Stimulated activated CD4-positive, alpha-beta T cell treated with anti-CD3 and anti-CD28 coated beads, Interleukin-4, amount 100 ng/mL, for 24 hours (primary cell): ENCODE results near the gene PFKFB4.
"Not testable (repeated sequence)": the region's sequence is repeated elsewhere in the genome, so short reads cannot be mapped to it uniquely, and the experiment has no call there.

Experiments
- DNase-seq: peaks from one replicate; pipeline ENCODE4 v3.0.0-alpha.2; 2020

Gene PFKFB4

DNA sequence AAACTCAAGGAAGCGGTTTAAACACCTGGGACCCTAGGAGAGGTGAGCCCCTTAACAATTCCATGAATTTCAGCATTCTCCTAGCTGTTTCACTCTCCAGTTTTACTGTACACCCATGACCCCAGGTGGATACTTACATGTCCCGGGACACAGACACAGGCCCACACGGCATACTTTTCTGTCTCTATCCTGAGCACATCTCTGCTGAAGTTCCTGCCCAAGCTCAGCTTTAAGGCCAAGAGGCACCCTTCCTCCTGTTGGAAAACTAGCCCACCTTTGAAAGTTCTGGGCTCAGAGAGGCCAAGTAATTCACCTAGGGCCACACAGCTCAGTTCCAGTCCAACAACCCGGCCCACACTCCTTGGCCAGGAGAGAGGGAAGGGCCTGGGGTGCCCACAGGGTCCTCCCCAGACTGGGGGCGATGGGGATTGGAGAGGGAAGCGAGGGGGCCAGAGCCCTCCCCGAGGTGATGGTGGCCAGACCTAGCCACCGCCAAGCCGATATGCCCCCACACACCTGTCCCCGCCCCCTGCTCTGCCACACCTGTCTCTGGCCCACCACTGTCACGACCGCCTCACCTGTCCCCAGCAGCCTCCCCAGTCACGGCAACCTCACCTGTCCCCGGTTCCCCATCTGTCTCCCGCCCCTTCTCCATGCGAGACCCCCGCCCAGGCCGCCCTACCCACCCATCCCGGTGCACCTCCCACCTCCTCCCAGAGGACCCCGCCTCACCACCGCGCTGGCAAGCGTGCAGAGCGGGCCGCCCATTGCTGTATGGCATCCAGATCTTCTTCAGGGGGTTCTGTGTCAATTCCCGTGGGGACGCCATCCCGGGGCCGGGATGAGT, 431 bp downstream of the PFKFB4 start:
- no peak for DNase-seq

DNA sequence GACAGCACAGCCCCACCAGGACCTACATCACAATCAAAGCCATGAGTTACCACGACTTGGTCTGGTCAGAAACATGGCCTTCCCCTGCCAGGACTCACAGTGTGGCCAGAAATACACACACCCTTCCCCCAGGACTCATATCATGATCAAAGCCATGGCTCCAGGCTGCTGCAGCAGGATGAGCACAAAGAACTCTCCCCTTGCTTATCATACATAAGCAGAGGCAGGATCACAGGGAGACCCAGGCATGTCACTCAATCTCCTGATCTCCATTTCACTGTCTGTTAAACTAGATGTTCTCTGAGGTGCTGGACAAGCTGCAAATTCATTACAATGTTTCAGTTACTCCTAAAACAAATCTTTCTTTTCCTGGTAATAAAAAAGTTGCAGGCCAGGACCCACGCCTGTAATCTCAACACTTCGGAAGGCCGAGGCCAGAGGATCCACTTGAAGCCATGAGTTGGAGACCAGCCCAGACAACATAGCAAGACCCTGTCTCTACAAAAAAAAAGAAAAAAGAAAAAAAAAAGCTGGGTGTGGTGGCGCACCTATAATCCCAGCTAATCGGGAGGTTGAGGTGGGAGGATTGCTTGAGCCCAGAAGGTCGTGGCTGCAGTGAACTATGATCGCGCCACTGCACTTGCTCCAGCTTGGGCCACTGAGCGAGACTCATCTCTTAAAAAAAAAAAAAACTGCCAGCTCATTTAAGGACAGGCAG, 1.2 kb downstream of the PFKFB4 start:
- no peak for DNase-seq

GRCh38 chr3:48553886-48554845, 2.4 kb downstream of the PFKFB4 start:
- DNase-seq, result no peak

DNA sequence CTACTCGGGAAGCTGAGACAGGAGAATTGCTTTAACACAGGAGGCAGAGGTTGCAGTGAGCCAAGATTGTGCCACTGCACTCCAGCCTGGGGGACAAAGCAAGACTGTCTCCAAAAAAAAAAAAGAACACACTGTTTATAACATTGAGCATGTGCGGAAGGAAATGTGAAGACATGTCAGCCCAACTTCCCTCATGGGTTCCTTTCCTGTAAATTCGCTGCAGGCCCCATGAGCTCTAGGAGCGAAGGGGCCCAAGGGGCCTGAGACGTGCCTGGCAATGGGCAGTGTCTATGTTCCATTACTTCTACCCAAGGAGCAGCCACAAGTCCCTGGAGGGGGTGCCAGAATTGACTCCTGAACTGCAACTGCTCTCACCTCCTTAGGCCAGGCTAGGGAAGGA, 3.2 kb downstream of the PFKFB4 start:
- DNase-seq, result no peak

- DNase-seq, result no peak
Measured at GRCh38 chr3:48552111-48552951, 4.3 kb downstream of the PFKFB4 start.

DNA sequence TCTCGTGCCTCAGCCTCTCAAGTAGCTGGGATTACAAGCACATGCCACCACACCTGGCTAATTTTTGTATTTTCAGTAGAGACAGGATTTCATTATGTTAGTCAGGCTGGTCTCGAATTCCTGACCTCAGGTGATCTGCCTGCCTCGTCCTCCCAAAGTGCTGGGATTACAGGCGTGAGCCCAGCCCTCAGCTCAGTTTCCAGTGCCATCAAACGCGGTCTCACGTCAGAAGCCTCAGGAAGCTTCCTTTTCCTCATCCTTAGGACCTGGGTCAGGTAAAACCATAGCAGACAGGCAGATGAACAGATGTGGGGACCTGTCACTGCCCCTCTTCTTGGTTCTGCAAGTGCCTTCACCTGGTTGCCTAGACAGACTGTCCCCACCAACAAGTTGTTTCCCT, 5.0 kb downstream of the PFKFB4 start:
- not testable (repeated sequence) for DNase-seq

- peak; percentile 91 for DNase-seq
Measured at GRCh38 chr3:48548729-48549705, 7.6 kb downstream of the PFKFB4 start.

- DNase-seq, result no peak
Measured at GRCh38 chr3:48548126-48548525, 8.5 kb downstream of the PFKFB4 start.

GRCh38 chr3:48546203-48546829, 10.3 kb downstream of the PFKFB4 start:
- no peak for DNase-seq

DNA sequence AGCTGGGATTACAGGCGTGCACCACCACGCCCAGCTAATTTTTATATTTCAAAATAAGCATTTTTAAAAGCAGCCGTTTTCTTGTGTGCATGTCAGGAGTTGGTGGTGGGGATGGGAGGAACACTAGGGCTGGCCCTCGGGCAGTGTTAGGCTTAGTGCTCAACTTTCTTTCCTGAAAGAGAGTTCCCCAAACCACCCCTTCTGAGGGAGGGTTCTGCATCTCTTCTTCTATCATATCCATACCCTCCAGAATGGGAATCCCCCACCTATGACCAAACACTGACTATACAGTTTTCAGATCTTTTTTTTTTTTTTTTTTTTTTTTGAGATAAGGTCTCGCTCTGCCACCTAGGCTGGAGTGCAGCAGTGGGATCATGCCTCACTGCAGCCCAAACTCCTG, 12.5 kb downstream of the PFKFB4 start:
- DNase-seq, result no peak

- DNase-seq, result no peak
Measured at GRCh38 chr3:48543271-48543866, 13.2 kb downstream of the PFKFB4 start.

- DNase-seq, result no peak
Measured at GRCh38 chr3:48538451-48538850, 18.2 kb downstream of the PFKFB4 start.

DNA sequence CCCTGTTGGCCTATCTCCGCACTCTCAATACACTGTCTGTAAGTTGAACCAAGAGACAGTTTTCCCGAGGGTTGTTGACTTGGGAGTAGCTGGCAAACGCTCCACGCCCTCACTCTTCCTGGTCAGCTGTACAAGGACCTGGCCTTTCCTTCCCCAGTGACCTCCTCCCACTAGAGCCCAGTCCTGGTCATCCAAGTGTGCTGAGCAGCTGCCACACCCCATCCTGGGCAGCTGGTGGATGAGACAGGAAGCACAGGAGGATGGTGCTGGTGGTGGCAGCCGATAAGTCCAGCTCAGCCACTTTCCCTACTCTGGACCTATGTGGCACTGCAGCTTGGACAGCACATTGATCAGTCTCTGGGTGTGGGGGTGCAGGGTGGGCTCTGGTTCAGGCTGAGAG, 19.8 kb downstream of the PFKFB4 start:
- DNase-seq, result no peak

DNA sequence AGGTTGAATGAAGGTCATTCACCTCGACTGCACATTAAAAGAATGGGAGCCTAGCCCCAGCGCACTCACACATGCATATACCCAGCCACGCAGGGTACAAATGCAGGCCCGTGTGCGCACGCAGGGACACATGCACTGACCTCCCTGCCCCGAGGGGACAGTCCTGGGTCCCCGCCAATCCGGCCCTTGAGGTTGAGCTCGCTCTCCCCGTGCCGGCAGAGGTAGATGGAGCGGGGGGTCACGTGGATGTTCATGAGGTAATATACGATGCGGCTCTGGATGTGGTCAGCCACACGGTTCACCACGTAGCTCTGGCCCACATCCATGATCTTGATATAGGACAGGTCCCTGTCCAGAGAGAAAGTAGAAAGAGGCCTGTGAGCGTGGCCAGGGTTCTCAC, 20.5 kb downstream of the PFKFB4 start:
- DNase-seq, result no peak

DNA sequence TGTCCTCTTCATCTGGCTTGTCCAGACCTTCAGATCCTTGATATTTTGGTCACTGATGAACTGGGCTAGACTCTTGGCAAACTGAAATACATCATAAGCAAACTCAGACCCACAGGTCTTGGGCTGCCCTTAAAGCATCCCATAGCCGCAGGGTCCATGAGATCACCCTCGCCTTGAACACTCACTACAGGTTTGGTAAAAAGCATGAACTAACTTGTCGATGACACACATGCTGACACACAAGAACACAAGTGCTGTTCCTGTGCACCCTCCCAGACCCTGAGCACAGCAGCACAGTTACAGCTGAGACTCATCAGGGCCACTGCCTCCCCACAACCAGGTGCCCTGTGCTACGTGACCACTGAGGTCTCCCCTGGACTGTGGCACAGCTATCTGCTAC, 21.0 kb downstream of the PFKFB4 start:
- DNase-seq, result no peak

GRCh38 chr3:48532977-48533337, 23.6 kb downstream of the PFKFB4 start:
- DNase-seq, result no peak

- DNase-seq, result no peak
Measured at GRCh38 chr3:48532271-48532976, 24.2 kb downstream of the PFKFB4 start.

DNA sequence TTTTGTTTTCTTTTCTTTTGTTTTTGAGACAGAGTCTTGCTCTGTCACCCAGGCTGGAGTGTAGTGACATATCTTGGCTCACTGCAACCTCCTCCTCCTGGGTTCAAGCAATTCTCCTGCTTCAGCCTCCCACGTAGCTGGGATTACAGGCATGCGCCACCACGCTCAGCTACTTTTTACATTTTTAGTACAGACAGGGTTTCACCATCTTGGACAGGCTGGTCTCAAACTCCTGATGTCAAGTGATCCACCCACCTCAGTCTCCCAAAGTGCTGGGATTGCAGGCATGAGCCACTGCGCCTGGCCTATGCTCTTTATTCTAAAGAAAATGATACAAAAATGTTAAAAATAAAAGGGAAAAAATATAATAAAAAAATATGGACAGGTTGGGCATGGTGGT, 25.9 kb downstream of the PFKFB4 start:
- DNase-seq, result not testable (repeated sequence)

- DNase-seq, result no peak
Measured at GRCh38 chr3:48528754-48529153, 27.8 kb downstream of the PFKFB4 start.
